K562 (cell line): ENCODE results near the gene ZFP69. TPM values are rescaled to one million over a fixed set of nuclear protein-coding genes. Genes with fewer than 3 reads are reported as not detected.

ENCODE experiments used
- BDP1 ChIP-seq: IDR thresholded peaks from 3 replicates; pipeline ENCODE4 v1.6.1; 2011; ENCODE audit not compliant: insufficient read length, insufficient read depth
- BHLHE40 ChIP-seq: IDR thresholded peaks from 2 replicates; pipeline ENCODE4 v1.6.1; 2011; ENCODE audit warnings: low read length, improper control_type of control experiment
- CEBPB ChIP-seq: fragments of 450-650 bp; IDR thresholded peaks from 2 replicates; pipeline ENCODE4 v1.6.1; 2016; ENCODE audit warnings: missing genetic modification characterization, missing compliant biosample characterization
- GABPA ChIP-seq: fragments of 200-800 bp; sonication (Bioruptor generic); conservative IDR thresholded peaks from 2 replicates; pipeline ENCODE4 v1.6.1; 2016; ENCODE audit warnings: low read depth, missing genetic modification characterization, missing compliant biosample characterization
- HIVEP1 ChIP-seq: fragments of 250-450 bp; sonication (Bioruptor Pico); IDR thresholded peaks from 2 replicates; pipeline ENCODE4 v1.4.0; 2020; ENCODE audit warnings: mild to moderate bottlenecking
- MEF2A ChIP-seq: IDR thresholded peaks from 2 replicates; pipeline ENCODE4 v1.6.1; 2011; ENCODE audit warnings: low read depth, mild to moderate bottlenecking, low read length, moderate library complexity; ENCODE audit not compliant: control insufficient read depth
- POLR3A ChIP-seq: IDR thresholded peaks from 2 replicates; pipeline ENCODE4 v1.6.1; 2011; ENCODE audit warnings: borderline replicate concordance, mild to moderate bottlenecking, moderate library complexity; ENCODE audit not compliant: insufficient read length, insufficient read depth; ENCODE audit errors: extremely low read depth
- SOX6 ChIP-seq: fragments of 450-650 bp; IDR thresholded peaks from 2 replicates; pipeline ENCODE4 v1.6.1; 2014; ENCODE audit warnings: mild to moderate bottlenecking
- ZNF24 ChIP-seq: fragments of 450-650 bp; IDR thresholded peaks from 2 replicates; pipeline ENCODE4 v1.6.1; 2016
- ZNF384 ChIP-seq: IDR thresholded peaks from 2 replicates; pipeline ENCODE4 v1.6.1; 2012; ENCODE audit warnings: low read depth, low read length, improper control_type of control experiment
- polyA plus RNA-seq, 8 experiments: library from polyadenylated mRNA; depleted of rRNA in 4 of 8; stranded (reverse) in 5 of 8; unstranded in 3 of 8; fragments of >200 nt; fragmentation: Nextera tagmentation in 2 of 8; fragmentation: Illumina TruSeq in 1 of 8; extraction: Ambion mirVana in 2 of 8; extraction: Trizol in 1 of 8; gene quantifications; 2 replicates each; pipeline versions ENCODE4 v1.2.1 to v1.2.3, GENCODE V29; 2011 to 2014; ENCODE audit warnings: inconsistent platforms in 1 of 8, missing spikeins in 1 of 8
- total RNA-seq, 7 experiments: library from RNA; depleted of rRNA in 6 of 7; stranded (reverse); fragments of >200 nt in 6 of 7; fragmentation: Illumina TruSeq in 2 of 7; extraction: Trizol in 2 of 7; gene quantifications; 2 replicates each; pipeline versions ENCODE4 v1.2.1 to v1.2.3, GENCODE V29; 2011 to 2021; ENCODE audit warnings: low replicate concordance in 1 of 7
- TF ChIP-seq, protein P1 (sequence below): fragments of 450-650 bp; IDR thresholded peaks from 2 replicates; pipeline ENCODE4 v1.6.1; 2016; ENCODE audit warnings: low read depth, mild to moderate bottlenecking, moderate library complexity
- TF ChIP-seq, protein P2 (sequence below): fragments of 450-650 bp; formaldehyde crosslinking; IDR thresholded peaks from 2 replicates; pipeline ENCODE4 v1.4.0; 2020; ENCODE audit warnings: mild to moderate bottlenecking, moderate library complexity
- TF ChIP-seq, protein P3 (sequence below), 2 experiments: fragments of 450-650 bp; IDR thresholded peaks; 2 replicates each; pipeline ENCODE4 v1.6.1; 2016; ENCODE audit warnings: mild to moderate bottlenecking in 2 of 2, borderline replicate concordance in 1 of 2, low read depth in 1 of 2, moderate library complexity in 1 of 2
- TF ChIP-seq, protein P4 (sequence below): fragments of 250-450 bp; sonication (Bioruptor Pico); IDR thresholded peaks from 2 replicates; pipeline ENCODE4 v1.4.0; 2020; ENCODE audit warnings: mild to moderate bottlenecking, moderate library complexity

The ZFP69 gene
- total and polyA plus RNA-seq, 9 of the 15 experiments (the other 6 are each of a cell fraction or from before 2014, with no cell fraction given): 2.0 to 8.4 (median 5.7) TPM

DNA sequence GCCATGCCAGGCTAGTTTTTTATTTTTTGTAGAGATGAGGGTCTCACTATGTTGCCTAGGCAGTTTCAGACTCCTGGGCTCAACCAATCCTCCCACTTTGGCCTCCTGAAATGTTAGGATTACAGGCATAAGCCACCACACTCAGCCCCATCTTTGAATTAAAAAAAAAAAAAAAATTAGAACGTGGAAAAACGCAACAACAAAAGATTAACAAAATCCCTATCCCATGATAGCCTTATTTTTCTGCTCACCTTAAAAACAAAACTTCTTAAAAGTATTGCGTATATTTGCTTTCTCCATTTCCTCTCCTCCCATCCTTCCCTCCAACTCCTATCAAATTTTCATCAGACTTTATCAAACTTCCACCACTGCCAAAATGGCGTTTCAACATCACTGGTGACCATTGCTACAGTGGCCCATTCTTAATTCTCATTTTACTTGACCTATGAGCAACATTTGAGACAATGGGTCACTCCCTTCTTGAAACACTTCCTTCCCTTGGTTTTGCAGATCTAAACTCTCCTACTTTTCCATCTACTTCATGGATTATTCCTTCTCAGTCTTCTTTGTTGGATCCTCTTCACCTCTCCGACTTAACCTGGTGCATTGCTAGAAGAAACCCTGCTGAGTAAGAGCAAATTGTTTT lies 53.8 kb downstream of the ZFP69 start (continued):
- TF ChIP-seq, protein P1, sequence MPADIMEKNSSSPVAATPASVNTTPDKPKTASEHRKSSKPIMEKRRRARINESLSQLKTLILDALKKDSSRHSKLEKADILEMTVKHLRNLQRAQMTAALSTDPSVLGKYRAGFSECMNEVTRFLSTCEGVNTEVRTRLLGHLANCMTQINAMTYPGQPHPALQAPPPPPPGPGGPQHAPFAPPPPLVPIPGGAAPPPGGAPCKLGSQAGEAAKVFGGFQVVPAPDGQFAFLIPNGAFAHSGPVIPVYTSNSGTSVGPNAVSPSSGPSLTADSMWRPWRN: no peak
- TF ChIP-seq BDP1 (no peak), POLR3A (no peak), GABPA (no peak), SOX6 (peak; percentile 4; the same call in 1 of the 2 replicates), MEF2A (no peak), HIVEP1 (no peak), ZNF384 (no peak), CEBPB (tag) (peak; percentile 68), BHLHE40 (no peak), ZNF24 (no peak)
- TF ChIP-seq, protein P2, sequence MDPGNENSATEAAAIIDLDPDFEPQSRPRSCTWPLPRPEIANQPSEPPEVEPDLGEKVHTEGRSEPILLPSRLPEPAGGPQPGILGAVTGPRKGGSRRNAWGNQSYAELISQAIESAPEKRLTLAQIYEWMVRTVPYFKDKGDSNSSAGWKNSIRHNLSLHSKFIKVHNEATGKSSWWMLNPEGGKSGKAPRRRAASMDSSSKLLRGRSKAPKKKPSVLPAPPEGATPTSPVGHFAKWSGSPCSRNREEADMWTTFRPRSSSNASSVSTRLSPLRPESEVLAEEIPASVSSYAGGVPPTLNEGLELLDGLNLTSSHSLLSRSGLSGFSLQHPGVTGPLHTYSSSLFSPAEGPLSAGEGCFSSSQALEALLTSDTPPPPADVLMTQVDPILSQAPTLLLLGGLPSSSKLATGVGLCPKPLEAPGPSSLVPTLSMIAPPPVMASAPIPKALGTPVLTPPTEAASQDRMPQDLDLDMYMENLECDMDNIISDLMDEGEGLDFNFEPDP (CRISPR knock-in tag): no peak
- TF ChIP-seq, protein P3, sequence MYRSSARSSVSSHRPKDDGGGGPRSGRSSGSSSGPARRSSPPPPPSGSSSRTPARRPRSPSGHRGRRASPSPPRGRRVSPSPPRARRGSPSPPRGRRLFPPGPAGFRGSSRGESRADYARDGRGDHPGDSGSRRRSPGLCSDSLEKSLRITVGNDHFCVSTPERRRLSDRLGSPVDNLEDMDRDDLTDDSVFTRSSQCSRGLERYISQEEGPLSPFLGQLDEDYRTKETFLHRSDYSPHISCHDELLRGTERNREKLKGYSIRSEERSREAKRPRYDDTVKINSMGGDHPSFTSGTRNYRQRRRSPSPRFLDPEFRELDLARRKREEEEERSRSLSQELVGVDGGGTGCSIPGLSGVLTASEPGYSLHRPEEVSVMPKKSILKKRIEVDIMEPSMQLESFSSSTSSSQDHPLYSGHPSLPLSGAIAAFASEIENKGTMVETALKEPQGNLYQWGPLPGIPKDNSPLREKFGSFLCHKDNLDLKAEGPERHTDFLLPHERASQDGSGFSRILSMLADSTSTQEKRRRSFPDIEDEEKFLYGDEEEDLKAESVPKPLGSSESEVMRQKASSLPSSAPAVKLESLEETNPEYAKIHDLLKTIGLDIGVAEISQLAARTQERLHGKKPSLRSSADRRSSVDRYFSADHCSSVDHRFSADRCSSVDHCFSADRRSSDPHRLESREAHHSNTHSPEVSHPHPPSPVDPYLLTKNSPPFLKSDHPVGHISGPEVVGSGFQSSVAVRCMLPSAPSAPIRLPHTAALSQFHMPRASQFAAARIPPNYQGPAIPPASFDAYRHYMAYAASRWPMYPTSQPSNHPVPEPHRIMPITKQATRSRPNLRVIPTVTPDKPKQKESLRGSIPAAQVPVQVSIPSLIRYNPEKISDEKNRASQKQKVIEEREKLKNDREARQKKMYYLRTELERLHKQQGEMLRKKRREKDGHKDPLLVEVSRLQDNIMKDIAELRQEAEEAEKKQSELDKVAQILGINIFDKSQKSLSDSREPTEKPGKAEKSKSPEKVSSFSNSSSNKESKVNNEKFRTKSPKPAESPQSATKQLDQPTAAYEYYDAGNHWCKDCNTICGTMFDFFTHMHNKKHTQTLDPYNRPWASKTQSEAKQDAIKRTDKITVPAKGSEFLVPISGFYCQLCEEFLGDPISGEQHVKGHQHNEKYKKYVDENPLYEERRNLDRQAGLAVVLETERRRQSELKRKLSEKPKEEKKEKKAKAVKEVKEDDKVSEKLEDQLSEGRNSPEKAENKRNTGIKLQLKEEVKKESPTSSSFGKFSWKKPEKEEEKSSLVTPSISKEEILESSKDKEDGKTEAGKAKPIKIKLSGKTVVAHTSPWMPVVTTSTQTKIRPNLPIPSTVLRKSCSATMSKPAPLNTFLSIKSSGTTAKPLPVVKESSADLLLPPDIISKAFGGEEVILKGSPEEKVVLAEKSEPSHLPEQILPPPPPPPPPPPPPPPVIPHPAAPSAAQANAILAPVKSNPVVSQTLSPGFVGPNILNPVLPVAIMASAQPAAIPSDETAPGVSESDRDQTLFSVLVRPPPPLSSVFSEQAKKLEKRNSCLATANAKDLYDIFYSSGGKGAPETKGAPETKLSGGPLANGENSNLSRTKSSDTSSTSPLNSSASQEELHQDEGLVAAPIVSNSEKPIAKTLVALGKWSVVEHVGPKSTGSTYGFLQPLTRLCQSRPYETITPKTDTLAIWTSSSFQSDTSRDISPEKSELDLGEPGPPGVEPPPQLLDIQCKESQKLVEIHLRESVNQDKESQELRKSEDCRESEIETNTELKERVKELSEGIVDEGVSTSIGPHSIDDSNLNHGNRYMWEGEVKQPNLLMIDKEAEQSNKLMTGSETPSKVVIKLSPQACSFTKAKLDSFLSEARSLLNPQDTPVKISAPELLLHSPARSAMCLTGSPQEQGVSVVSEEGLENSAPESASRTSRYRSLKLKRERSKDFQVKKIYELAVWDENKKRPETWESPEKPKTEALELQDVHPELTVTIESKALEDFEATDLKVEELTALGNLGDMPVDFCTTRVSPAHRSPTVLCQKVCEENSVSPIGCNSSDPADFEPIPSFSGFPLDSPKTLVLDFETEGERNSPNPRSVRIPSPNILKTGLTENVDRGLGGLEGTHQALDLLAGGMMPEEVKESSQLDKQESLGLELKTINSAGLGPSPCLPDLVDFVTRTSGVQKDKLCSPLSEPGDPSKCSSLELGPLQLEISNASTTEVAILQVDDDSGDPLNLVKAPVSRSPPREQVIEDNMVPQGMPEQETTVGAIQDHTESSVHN (IDR thresholded peaks at IDR 0.05; ENCODE audit: borderline replicate concordance in 1 of 2, low read depth in 1 of 2): 0 out of 4 replicates have a peak, but pooled peaks of 1 of the 2 experiments have one; percentile 27
- TF ChIP-seq, protein P4, sequence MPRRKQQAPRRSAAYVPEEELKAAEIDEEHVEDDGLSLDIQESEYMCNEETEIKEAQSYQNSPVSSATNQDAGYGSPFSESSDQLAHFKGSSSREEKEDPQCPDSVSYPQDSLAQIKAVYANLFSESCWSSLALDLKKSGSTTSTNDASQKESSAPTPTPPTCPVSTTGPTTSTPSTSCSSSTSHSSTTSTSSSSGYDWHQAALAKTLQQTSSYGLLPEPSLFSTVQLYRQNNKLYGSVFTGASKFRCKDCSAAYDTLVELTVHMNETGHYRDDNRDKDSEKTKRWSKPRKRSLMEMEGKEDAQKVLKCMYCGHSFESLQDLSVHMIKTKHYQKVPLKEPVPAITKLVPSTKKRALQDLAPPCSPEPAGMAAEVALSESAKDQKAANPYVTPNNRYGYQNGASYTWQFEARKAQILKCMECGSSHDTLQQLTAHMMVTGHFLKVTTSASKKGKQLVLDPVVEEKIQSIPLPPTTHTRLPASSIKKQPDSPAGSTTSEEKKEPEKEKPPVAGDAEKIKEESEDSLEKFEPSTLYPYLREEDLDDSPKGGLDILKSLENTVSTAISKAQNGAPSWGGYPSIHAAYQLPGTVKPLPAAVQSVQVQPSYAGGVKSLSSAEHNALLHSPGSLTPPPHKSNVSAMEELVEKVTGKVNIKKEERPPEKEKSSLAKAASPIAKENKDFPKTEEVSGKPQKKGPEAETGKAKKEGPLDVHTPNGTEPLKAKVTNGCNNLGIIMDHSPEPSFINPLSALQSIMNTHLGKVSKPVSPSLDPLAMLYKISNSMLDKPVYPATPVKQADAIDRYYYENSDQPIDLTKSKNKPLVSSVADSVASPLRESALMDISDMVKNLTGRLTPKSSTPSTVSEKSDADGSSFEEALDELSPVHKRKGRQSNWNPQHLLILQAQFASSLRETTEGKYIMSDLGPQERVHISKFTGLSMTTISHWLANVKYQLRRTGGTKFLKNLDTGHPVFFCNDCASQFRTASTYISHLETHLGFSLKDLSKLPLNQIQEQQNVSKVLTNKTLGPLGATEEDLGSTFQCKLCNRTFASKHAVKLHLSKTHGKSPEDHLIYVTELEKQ: no peak
